Superior temporal gyrus (tissue), 1 donor: Measurements from ENCODE around the gene ACSL6.

Experiments used
- DNase-seq: peaks from one replicate; pipeline ENCODE4 v3.0.0-alpha.2; 2016; ENCODE audit errors: extremely low spot score

The ACSL6 gene

GRCh38 chr5:131999441-132000240 is 11.8 kb downstream of the ACSL6 start:
- no peak for DNase-seq

- no peak for DNase-seq
Measured at GRCh38 chr5:131999041-131999440, 12.4 kb downstream of the ACSL6 start.

GRCh38 chr5:131998431-131999040 is 12.9 kb downstream of the ACSL6 start:
- DNase-seq: no peak

- DNase-seq: no peak
Measured at GRCh38 chr5:131997727-131998117, 13.7 kb downstream of the ACSL6 start.

GRCh38 chr5:131997026-131997726 is 14.3 kb downstream of the ACSL6 start:
- DNase-seq: no peak

- no peak for DNase-seq
Measured at GRCh38 chr5:131996210-131997025, 15.0 kb downstream of the ACSL6 start.

- no peak for DNase-seq
Measured at GRCh38 chr5:131994533-131995226, 16.8 kb downstream of the ACSL6 start.

GRCh38 chr5:131994090-131994489 is 17.4 kb downstream of the ACSL6 start:
- no peak for DNase-seq

- no peak for DNase-seq
Measured at GRCh38 chr5:131993676-131994075, 17.8 kb downstream of the ACSL6 start.

GRCh38 chr5:131992370-131992769 is 19.1 kb downstream of the ACSL6 start:
- no peak for DNase-seq

GRCh38 chr5:131991593-131992324 is 19.7 kb downstream of the ACSL6 start:
- DNase-seq: no peak

GRCh38 chr5:131990716-131991115 is 20.7 kb downstream of the ACSL6 start:
- no peak for DNase-seq

- DNase-seq: no peak
Measured at GRCh38 chr5:131988601-131989000, 22.9 kb downstream of the ACSL6 start.

GRCh38 chr5:131987251-131987650 is 24.2 kb downstream of the ACSL6 start:
- DNase-seq: no peak

GRCh38 chr5:131986161-131986912 is 25.1 kb downstream of the ACSL6 start:
- peak; percentile 75 for DNase-seq

GRCh38 chr5:131984956-131985665 is 26.3 kb downstream of the ACSL6 start:
- DNase-seq: peak; percentile 53

- DNase-seq: no peak
Measured at GRCh38 chr5:131983244-131983771, 28.1 kb downstream of the ACSL6 start.

GRCh38 chr5:131981516-131981915 is 29.9 kb downstream of the ACSL6 start:
- no peak for DNase-seq

- DNase-seq: no peak
Measured at GRCh38 chr5:131980696-131981095, 30.8 kb downstream of the ACSL6 start.
